ENCODE data around the gene ZYG11B. TPM values are rescaled to one million over a fixed set of nuclear protein-coding genes. Genes with fewer than 3 reads are reported as not detected.
A peak's percentile ranks its signal among the peaks of the same experiment; 100 is the strongest.

The ZYG11B gene
- total RNA-seq (2014; rRNA removed; shearing (Covaris generic); ENCODE audit: low replicate concordance), result 10.8 and 25.6 TPM in 2 replicates

- Histone ChIP-seq H3K27ac (ENCODE audit: low read length) (no peak within 1 kb of the TSS), H3K36me3 (ENCODE audit: insufficient read depth, low read length) (no peaks in the 10 kb centered on the region)
Measured at GRCh38 chr1:52726265-52727113, at the start of gene ZYG11B. ZYG11B (plus strand) TSS chr1:52726453; CDS start chr1:52726654, 201 bp downstream.

GRCh38 chr1:52677076-52677806, 49.0 kb upstream of the ZYG11B start:
- Histone ChIP-seq H3K27ac (ENCODE audit: low read length) (no peak overlapping the region), H3K4me1 (ENCODE audit: low read length) (no peaks in the 10 kb centered on the region), H3K4me2 (ENCODE audit: low read depth, low read length, poor library complexity, severe bottlenecking) (no peak overlapping the region), H2AFZ (ENCODE audit: low read length) (no peak overlapping the region), H3K79me2 (ENCODE audit: low read length) (no peaks in the 10 kb centered on the region), H3K9me3 (ENCODE audit: low read length) (no peaks in the 10 kb centered on the region), H3K9me2 (replicated peaks; ENCODE audit: insufficient read depth, low read length) (no peaks in the 10 kb centered on the region), H3K9ac (ENCODE audit: low read length) (no peak overlapping the region), H3K27me3 (ENCODE audit: low read length) (no peaks in the 10 kb centered on the region), H3K4me3 (ENCODE audit: low read length) (no peak overlapping the region), H3K36me3 (ENCODE audit: insufficient read depth, low read length) (no peaks in the 10 kb centered on the region), H4K20me1 (ENCODE audit: insufficient read depth, low read depth, low read length) (no peaks in the 10 kb centered on the region)
- DNase-seq, result no peak

More at GRCh38 chr1:52726265-52727113, at the start of gene ZYG11B:
- Histone ChIP-seq H3K4me3 (ENCODE audit: low read length) (peak within 1 kb of the TSS; percentile 83), H4K20me1 (ENCODE audit: insufficient read depth, low read depth, low read length) (no peaks in the 10 kb centered on the region), H3K9me2 (replicated peaks; ENCODE audit: insufficient read depth, low read length) (no peaks in the 10 kb centered on the region), H3K79me2 (ENCODE audit: low read length) (peaks cover 51% of the 10 kb centered on the region), H3K27me3 (ENCODE audit: low read length) (no peaks in the 10 kb centered on the region), H3K4me1 (ENCODE audit: low read length) (peaks cover 32% of the 10 kb centered on the region), H2AFZ (ENCODE audit: low read length) (peak within 1 kb of the TSS; percentile 98), H3K4me2 (ENCODE audit: low read depth, low read length, poor library complexity, severe bottlenecking) (peak within 1 kb of the TSS; percentile 98), H3K9me3 (ENCODE audit: low read length) (no peaks in the 10 kb centered on the region), H3K9ac (ENCODE audit: low read length) (peak within 1 kb of the TSS; percentile 79)
- peak; percentile 96 for DNase-seq

- Histone ChIP-seq H3K27ac (ENCODE audit: low read length) (no peak overlapping the region), H3K9me2 (replicated peaks; ENCODE audit: insufficient read depth, low read length) (no peaks in the 10 kb centered on the region), H3K79me2 (ENCODE audit: low read length) (no peaks in the 10 kb centered on the region), H3K4me1 (ENCODE audit: low read length) (no peaks in the 10 kb centered on the region), H3K27me3 (ENCODE audit: low read length) (no peaks in the 10 kb centered on the region), H3K4me2 (ENCODE audit: low read depth, low read length, poor library complexity, severe bottlenecking) (no peak overlapping the region), H3K9me3 (ENCODE audit: low read length) (no peaks in the 10 kb centered on the region), H3K36me3 (ENCODE audit: insufficient read depth, low read length) (no peaks in the 10 kb centered on the region), H4K20me1 (ENCODE audit: insufficient read depth, low read depth, low read length) (no peaks in the 10 kb centered on the region; the same call in 1 of the 2 replicates), H3K9ac (ENCODE audit: low read length) (no peak overlapping the region), H3K4me3 (ENCODE audit: low read length) (no peak overlapping the region), H2AFZ (ENCODE audit: low read length) (no peak overlapping the region)
- no peak for DNase-seq
Measured at GRCh38 chr1:52679048-52679447, 47.2 kb upstream of the ZYG11B start.

- Histone ChIP-seq H3K9ac (ENCODE audit: low read length) (no peak overlapping the region), H3K36me3 (ENCODE audit: insufficient read depth, low read length) (0 out of 2 replicates have a peak, but pooled peaks cover 2% of the 10 kb centered on the region), H3K27ac (ENCODE audit: low read length) (no peak overlapping the region), H3K27me3 (ENCODE audit: low read length) (no peaks in the 10 kb centered on the region), H3K4me1 (ENCODE audit: low read length) (no peaks in the 10 kb centered on the region), H3K79me2 (ENCODE audit: low read length) (no peaks in the 10 kb centered on the region), H3K9me2 (replicated peaks; ENCODE audit: insufficient read depth, low read length) (no peaks in the 10 kb centered on the region), H2AFZ (ENCODE audit: low read length) (no peak overlapping the region), H4K20me1 (ENCODE audit: insufficient read depth, low read depth, low read length) (no peaks in the 10 kb centered on the region; the same call in 1 of the 2 replicates), H3K4me2 (ENCODE audit: low read depth, low read length, poor library complexity, severe bottlenecking) (no peak overlapping the region), H3K9me3 (ENCODE audit: low read length) (no peaks in the 10 kb centered on the region), H3K4me3 (ENCODE audit: low read length) (no peak overlapping the region)
- DNase-seq, result no peak
Measured at GRCh38 chr1:52679498-52679897, 46.8 kb upstream of the ZYG11B start.

GRCh38 chr1:52680353-52680752, 45.9 kb upstream of the ZYG11B start:
- H3K9me3 ChIP-seq (ENCODE audit: low read length), result no peaks in the 10 kb centered on the region
- no peak overlapping the region for H3K4me2 ChIP-seq (ENCODE audit: low read depth, low read length, poor library complexity, severe bottlenecking)
- no peak overlapping the region for H3K4me3 ChIP-seq (ENCODE audit: low read length)
- H3K9ac ChIP-seq (ENCODE audit: low read length), result no peak overlapping the region
- no peaks in the 10 kb centered on the region for H3K79me2 ChIP-seq (ENCODE audit: low read length)
- H3K9me2 ChIP-seq (replicated peaks; ENCODE audit: insufficient read depth, low read length), result no peaks in the 10 kb centered on the region
- no peaks in the 10 kb centered on the region; the same call in 1 of the 2 replicates for H4K20me1 ChIP-seq (ENCODE audit: insufficient read depth, low read depth, low read length)
- no peaks in the 10 kb centered on the region for H3K27me3 ChIP-seq (ENCODE audit: low read length)
- H3K4me1 ChIP-seq (ENCODE audit: low read length), result no peaks in the 10 kb centered on the region
- no peak overlapping the region for H3K27ac ChIP-seq (ENCODE audit: low read length)
- peaks cover 10% of the 10 kb centered on the region; the same call in 1 of the 2 replicates for H3K36me3 ChIP-seq (ENCODE audit: insufficient read depth, low read length)
- no peak for DNase-seq
- H2AFZ ChIP-seq (ENCODE audit: low read length), result no peak overlapping the region

GRCh38 chr1:52681136-52681535, 45.1 kb upstream of the ZYG11B start:
- Histone ChIP-seq H3K4me2 (ENCODE audit: low read depth, low read length, poor library complexity, severe bottlenecking) (no peak overlapping the region), H4K20me1 (ENCODE audit: insufficient read depth, low read depth, low read length) (no peaks in the 10 kb centered on the region; the same call in 1 of the 2 replicates), H3K27ac (ENCODE audit: low read length) (no peak overlapping the region), H3K36me3 (ENCODE audit: insufficient read depth, low read length) (peaks cover 14% of the 10 kb centered on the region; the same call in 1 of the 2 replicates), H2AFZ (ENCODE audit: low read length) (no peak overlapping the region), H3K27me3 (ENCODE audit: low read length) (no peaks in the 10 kb centered on the region), H3K79me2 (ENCODE audit: low read length) (no peaks in the 10 kb centered on the region), H3K4me1 (ENCODE audit: low read length) (no peaks in the 10 kb centered on the region), H3K9ac (ENCODE audit: low read length) (no peak overlapping the region), H3K9me3 (ENCODE audit: low read length) (no peaks in the 10 kb centered on the region), H3K9me2 (replicated peaks; ENCODE audit: insufficient read depth, low read length) (no peaks in the 10 kb centered on the region), H3K4me3 (ENCODE audit: low read length) (no peak overlapping the region)
- no peak for DNase-seq

GRCh38 chr1:52683367-52683940, 42.8 kb upstream of the ZYG11B start:
- H3K27ac ChIP-seq (ENCODE audit: low read length), result no peak overlapping the region
- no peak overlapping the region for H2AFZ ChIP-seq (ENCODE audit: low read length)
- peaks cover 23% of the 10 kb centered on the region for H3K36me3 ChIP-seq (ENCODE audit: insufficient read depth, low read length)
- H3K9me3 ChIP-seq (ENCODE audit: low read length), result no peaks in the 10 kb centered on the region
- DNase-seq, result no peak
- no peaks in the 10 kb centered on the region for H3K79me2 ChIP-seq (ENCODE audit: low read length)
- no peak overlapping the region for H3K4me3 ChIP-seq (ENCODE audit: low read length)
- peaks cover 5% of the 10 kb centered on the region; the same call in 1 of the 2 replicates for H4K20me1 ChIP-seq (ENCODE audit: insufficient read depth, low read depth, low read length)
- H3K9ac ChIP-seq (ENCODE audit: low read length), result no peak overlapping the region
- no peaks in the 10 kb centered on the region for H3K9me2 ChIP-seq (replicated peaks; ENCODE audit: insufficient read depth, low read length)
- H3K4me2 ChIP-seq (ENCODE audit: low read depth, low read length, poor library complexity, severe bottlenecking), result no peak overlapping the region
- H3K4me1 ChIP-seq (ENCODE audit: low read length), result no peaks in the 10 kb centered on the region
- no peaks in the 10 kb centered on the region for H3K27me3 ChIP-seq (ENCODE audit: low read length)

- Histone ChIP-seq H3K4me1 (ENCODE audit: low read length) (no peaks in the 10 kb centered on the region), H3K36me3 (ENCODE audit: insufficient read depth, low read length) (peaks cover 25% of the 10 kb centered on the region), H3K9me3 (ENCODE audit: low read length) (no peaks in the 10 kb centered on the region), H3K27me3 (ENCODE audit: low read length) (no peaks in the 10 kb centered on the region), H3K79me2 (ENCODE audit: low read length) (no peaks in the 10 kb centered on the region), H3K27ac (ENCODE audit: low read length) (no peak overlapping the region), H3K9ac (ENCODE audit: low read length) (no peak overlapping the region), H3K9me2 (replicated peaks; ENCODE audit: insufficient read depth, low read length) (no peaks in the 10 kb centered on the region), H3K4me2 (ENCODE audit: low read depth, low read length, poor library complexity, severe bottlenecking) (no peak overlapping the region), H2AFZ (ENCODE audit: low read length) (no peak overlapping the region), H4K20me1 (ENCODE audit: insufficient read depth, low read depth, low read length) (peaks cover 5% of the 10 kb centered on the region; the same call in 1 of the 2 replicates), H3K4me3 (ENCODE audit: low read length) (no peak overlapping the region)
- DNase-seq, result no peak
Measured at GRCh38 chr1:52684545-52684944, 41.7 kb upstream of the ZYG11B start.
